Gastrocnemius medialis (tissue), 4 donors: ENCODE results near the gene TAMALIN. TPM values are rescaled to one million over a fixed set of nuclear protein-coding genes. Genes with fewer than 3 reads are reported as not detected.

Experiments used
- ATAC-seq, 2 donors: fragments of 150-250 bp; one replicate each; pipeline ENCODE4 v1.9.1; 2016
- DNase-seq, 2 donors: peaks; one replicate each; pipeline ENCODE4 v3.0.0-alpha.2; 2019
- H3K27ac ChIP-seq, 4 donors: fragments of 200-600 bp; sonication (generic); 1 replicate in 1 of 4; 2 replicates in 3 of 4; pipeline ENCODE4 v1.5.1; 2016 to 2018; ENCODE audit warnings: mild to moderate bottlenecking in 2 of 4, moderate library complexity in 1 of 4
- H3K27me3 ChIP-seq, 3 donors: fragments of 200-600 bp; sonication (generic) in 2 of 3; 1 replicate in 1 of 3; 2 replicates in 2 of 3; pipeline versions ENCODE4 v1.5.1 to v1.6.0; 2016 to 2019; ENCODE audit warnings: mild to moderate bottlenecking in 1 of 3, moderate library complexity in 1 of 3
- H3K36me3 ChIP-seq, 2 donors: fragments of 200-600 bp; sonication (generic) in 1 of 2; one replicate each; pipeline ENCODE4 v1.5.1; 2017 to 2018
- H3K4me1 ChIP-seq, 2 donors: fragments of 200-600 bp; sonication (generic) in 1 of 2; one replicate each; pipeline ENCODE4 v1.5.1; 2016 to 2017; ENCODE audit warnings: mild to moderate bottlenecking in 2 of 2
- H3K4me3 ChIP-seq, 4 donors: fragments of 200-600 bp; sonication (generic) in 3 of 4; 1 replicate in 1 of 4; 2 replicates in 3 of 4; pipeline ENCODE4 v1.5.1; 2016 to 2019; ENCODE audit warnings: mild to moderate bottlenecking in 2 of 4
- H3K9me3 ChIP-seq, 3 donors: fragments of 200-600 bp; sonication (generic) in 2 of 3; 1 replicate in 1 of 3; 2 replicates in 2 of 3; pipeline ENCODE4 v1.5.1; 2016 to 2019
- CTCF ChIP-seq, 5 experiments: fragments of 450-650 bp in 3 of 5; fragments of 200-600 bp in 2 of 5; sonication (generic) in 2 of 5; IDR thresholded peaks in 4 of 5; conservative IDR thresholded peaks in 1 of 5; 1 replicate in 4 of 5; 2 replicates in 1 of 5; pipeline ENCODE4 v1.5.1; 2016 to 2019; ENCODE audit warnings: antibody characterized with exemption in 5 of 5, mild to moderate bottlenecking in 3 of 5, moderate library complexity in 3 of 5
- POLR2A ChIP-seq, 2 donors: fragments of 450-650 bp; IDR thresholded peaks; one replicate each; pipeline ENCODE4 v1.6.1; 2017; ENCODE audit warnings: antibody characterized with exemption in 2 of 2, mild to moderate bottlenecking in 2 of 2, moderate library complexity in 2 of 2
- in situ Hi-C, 4 donors: fragments of 200-750 bp; cut with MboI; loops; one replicate each; pipeline versions ENCODE4 v1.15.0 to v1.8.0; 2017; ENCODE audit warnings: low sequenced_read_pairs in 4 of 4
- intact Hi-C: fragments of 100-400 bp; cut with DNase I; formaldehyde crosslinking; loops from one replicate; pipeline ENCODE4 v1.15.1; 2023; ENCODE audit warnings: low total_unique reads
- total RNA-seq, 4 donors: library from RNA; depleted of rRNA; stranded (reverse); fragments of >200 nt; gene quantifications; one replicate each; pipeline versions ENCODE4 v1.1.0 to v1.2.3, GENCODE V29; 2016

The TAMALIN gene
- total RNA-seq, 4 donors from 2014 or later = 9.3 to 14.9 (median 11.8) TPM

GRCh38 chr12:52041695-52042123, 35.0 kb downstream of the TAMALIN start:
- intact Hi-C loops = loop anchor here (5.0 kb wide), 1 partner anchor 1006 kb away; no protein-coding TSS in a partner anchor
- no peak for DNase-seq
- H3K27ac ChIP-seq = peak overlapping the region; percentile 90 to 98 (median 94)
- no peaks in the 10 kb centered on the region for H3K9me3 ChIP-seq
- in situ Hi-C loops = no loop called here
- no peaks in the 10 kb centered on the region for H3K36me3 ChIP-seq
- TF ChIP-seq CTCF (IDR thresholded peaks at IDR 0.05 in 4 of 5, conservative IDR thresholded peaks at IDR 0.05 in 1 of 5) = no peak
- H3K4me1 ChIP-seq = peaks cover 46 to 51% of the 10 kb centered on the region in 2 donors
- H3K27me3 ChIP-seq = no peaks in the 10 kb centered on the region
- ATAC-seq = no peak
- no peak overlapping the region for H3K4me3 ChIP-seq

GRCh38 chr12:52042706-52043385, 36.1 kb downstream of the TAMALIN start:
- Histone ChIP-seq H3K27me3 (no peaks in the 10 kb centered on the region), H3K4me3 (no peak overlapping the region), H3K27ac (peak overlapping the region; percentile 90 to 98 (median 94)), H3K36me3 (no peaks in the 10 kb centered on the region), H3K9me3 (no peaks in the 10 kb centered on the region), H3K4me1 (peaks cover 57 to 59% of the 10 kb centered on the region in 2 donors)
- intact Hi-C loops (loop anchor here (5.0 kb wide), 1 partner anchor 1004 kb away; no protein-coding TSS in a partner anchor), in situ Hi-C loops (no loop called here)
- ATAC-seq = peak; percentile 46 to 56
- peak; percentile 68 to 88 for DNase-seq
- TF ChIP-seq CTCF (IDR thresholded peaks at IDR 0.05 in 4 of 5, conservative IDR thresholded peaks at IDR 0.05 in 1 of 5) (no peak), POLR2A (IDR thresholded peaks at IDR 0.05) (peak in 1 of 2 donors; percentile 12)

GRCh38 chr12:52043386-52044212, 36.9 kb downstream of the TAMALIN start:
- Histone ChIP-seq H3K36me3 (no peaks in the 10 kb centered on the region), H3K27me3 (no peaks in the 10 kb centered on the region), H3K27ac (peak overlapping the region; percentile 90 to 98 (median 94)), H3K4me3 (peak overlapping the region; percentile 52 to 74 (median 61)), H3K9me3 (no peaks in the 10 kb centered on the region), H3K4me1 (peaks cover 53 to 56% of the 10 kb centered on the region in 2 donors)
- in situ Hi-C loops (no loop called here), intact Hi-C loops (loop anchor here (5.0 kb wide), 1 partner anchor 1004 kb away; no protein-coding TSS in a partner anchor)
- TF ChIP-seq CTCF (IDR thresholded peaks at IDR 0.05 in 4 of 5, conservative IDR thresholded peaks at IDR 0.05 in 1 of 5) = no peak
- TF ChIP-seq POLR2A (IDR thresholded peaks at IDR 0.05) = peak; percentile 91 to 97
- DNase-seq (peak; percentile 86 to 97), ATAC-seq (peak; percentile 61 to 65)

- H3K4me3 ChIP-seq = peak overlapping the region; percentile 52 to 74 (median 61)
- peak; percentile 65 to 67 for ATAC-seq
- intact Hi-C loops = loop anchor here (5.0 kb wide), 1 partner anchor 1003 kb away; no protein-coding TSS in a partner anchor
These were observed 37.7 kb downstream of the TAMALIN start for GRCh38 chr12:52044292-52044983.

More at GRCh38 chr12:52044292-52044983, 37.7 kb downstream of the TAMALIN start:
- Histone ChIP-seq H3K27ac (peak overlapping the region; percentile 90 to 98 (median 94)), H3K36me3 (no peaks in the 10 kb centered on the region), H3K4me1 (peaks cover 58 to 62% of the 10 kb centered on the region in 2 donors), H3K9me3 (no peaks in the 10 kb centered on the region), H3K27me3 (no peaks in the 10 kb centered on the region)
- TF ChIP-seq CTCF (IDR thresholded peaks at IDR 0.05 in 4 of 5, conservative IDR thresholded peaks at IDR 0.05 in 1 of 5) (peak in 1 of 5 experiments; percentile 5), POLR2A (IDR thresholded peaks at IDR 0.05) (peak in 1 of 2 donors; percentile 46)
- DNase-seq = peak; percentile 87 to 95
- in situ Hi-C loops = no loop called here
